CD14-positive monocyte (primary cell): ENCODE results near the gene ANKRD28. TPM values are rescaled to one million over a fixed set of nuclear protein-coding genes. Genes with fewer than 3 reads are reported as not detected.
A peak's percentile ranks its signal among the peaks of the same experiment; 100 is the strongest.

Experiments used
- DNase-seq, 3 donors: peaks; one replicate each; pipeline ENCODE4 v3.0.0-alpha.2; 2011 to 2022
- H2AFZ ChIP-seq: 2 replicates; pipeline ENCODE4 v1.6.0; 2012; ENCODE audit warnings: mild to moderate bottlenecking, low read depth, low read length, inconsistent platforms; ENCODE audit not compliant: insufficient read depth, poor library complexity, severe bottlenecking
- H3K27ac ChIP-seq, 2 donors: 1 replicate in 1 of 2; 2 replicates in 1 of 2; pipeline ENCODE4 v1.5.1; 2012 to 2013; ENCODE audit warnings: low read length in 2 of 2, control low read depth in 1 of 2, inconsistent platforms in 1 of 2, low read depth in 1 of 2, mild to moderate bottlenecking in 1 of 2
- H3K27me3 ChIP-seq, 2 donors: one replicate each; pipeline versions ENCODE4 v1.6.0 to v1.6.1; 2011 to 2013; ENCODE audit warnings: low read length in 2 of 2; ENCODE audit not compliant: control insufficient read depth in 2 of 2, insufficient read depth in 2 of 2
- H3K36me3 ChIP-seq, 2 donors: replicated peaks in 1 of 2; 1 replicate in 1 of 2; 2 replicates in 1 of 2; pipeline versions ENCODE4 v1.5.1 to v1.6.1; 2012 to 2013; ENCODE audit warnings: low read length in 2 of 2, control low read depth in 1 of 2, inconsistent platforms in 1 of 2, mild to moderate bottlenecking in 1 of 2; ENCODE audit not compliant: insufficient read depth in 2 of 2, control insufficient read depth in 1 of 2
- H3K4me1 ChIP-seq, 2 donors: 1 replicate in 1 of 2; 2 replicates in 1 of 2; pipeline versions ENCODE4 v1.5.1 to v1.6.1; 2012 to 2013; ENCODE audit warnings: low read length in 2 of 2, control low read depth in 1 of 2, inconsistent platforms in 1 of 2, mild to moderate bottlenecking in 1 of 2, moderate library complexity in 1 of 2; ENCODE audit not compliant: insufficient read depth in 2 of 2, control insufficient read depth in 1 of 2
- H3K4me2 ChIP-seq: replicated peaks from 2 replicates; pipeline ENCODE3; 2012; ENCODE audit warnings: low read length, moderate library complexity, mild to moderate bottlenecking; ENCODE audit not compliant: poor library complexity, severe bottlenecking; ENCODE audit errors: extremely low read depth
- H3K4me3 ChIP-seq, 3 experiments: fragments of 200-600 bp in 1 of 3; sonication (generic) in 1 of 3; replicated peaks in 1 of 3; 1 replicate in 2 of 3; 2 replicates in 1 of 3; pipeline ENCODE4 v1.5.1; 2011 to 2013; ENCODE audit warnings: low read length in 3 of 3, mild to moderate bottlenecking in 3 of 3, control low read depth in 2 of 3, low read depth in 2 of 3, inconsistent platforms in 1 of 3, moderate library complexity in 1 of 3
- H3K79me2 ChIP-seq: 2 replicates; pipeline ENCODE4 v1.6.0; 2012; ENCODE audit warnings: mild to moderate bottlenecking, control low read depth, inconsistent platforms, low read length, moderate library complexity; ENCODE audit not compliant: insufficient read depth
- H3K9ac ChIP-seq: 2 replicates; pipeline ENCODE4 v1.6.0; 2017; ENCODE audit warnings: low read length, mild to moderate bottlenecking; ENCODE audit not compliant: insufficient read depth, poor library complexity, severe bottlenecking
- H3K9me3 ChIP-seq, 2 donors: replicated peaks in 1 of 2; 1 replicate in 1 of 2; 2 replicates in 1 of 2; pipeline versions ENCODE4 v1.5.1 to v1.6.1; 2012 to 2013; ENCODE audit warnings: low read length in 2 of 2, control low read depth in 1 of 2; ENCODE audit not compliant: control insufficient read depth in 1 of 2, insufficient read depth in 1 of 2
- H4K20me1 ChIP-seq: 2 replicates; pipeline ENCODE4 v1.6.0; 2012; ENCODE audit warnings: mild to moderate bottlenecking, low read length, control low read depth, moderate library complexity; ENCODE audit not compliant: insufficient read depth
- H3K27ac Mint-ChIP-seq, 7 donors: one replicate each; pipeline ENCODE4 v1.8.0; 2020; ENCODE audit warnings: mild to moderate bottlenecking in 7 of 7, mixed read lengths in 7 of 7, moderate library complexity in 6 of 7, inconsistent platforms in 2 of 7
- H3K27me3 Mint-ChIP-seq, 3 donors: one replicate each; pipeline ENCODE4 v1.8.0; 2021 to 2022; ENCODE audit warnings: low read depth in 3 of 3, mild to moderate bottlenecking in 3 of 3, mixed read lengths in 3 of 3, moderate library complexity in 3 of 3, inconsistent platforms in 1 of 3
- H3K36me3 Mint-ChIP-seq, 2 donors: one replicate each; pipeline ENCODE4 v1.8.0; 2020; ENCODE audit warnings: mixed read lengths in 2 of 2, inconsistent platforms in 1 of 2, mild to moderate bottlenecking in 1 of 2
- H3K4me1 Mint-ChIP-seq: one replicate; pipeline ENCODE4 v1.8.0; 2020; ENCODE audit warnings: mild to moderate bottlenecking, mixed read lengths
- H3K4me3 Mint-ChIP-seq, 2 donors: one replicate each; pipeline ENCODE4 v1.8.0; 2020; ENCODE audit warnings: mild to moderate bottlenecking in 2 of 2, mixed read lengths in 2 of 2, moderate library complexity in 1 of 2
- H3K9me3 Mint-ChIP-seq, 7 donors: one replicate each; pipeline ENCODE4 v1.8.0; 2020 to 2022; ENCODE audit warnings: mixed read lengths in 7 of 7, mild to moderate bottlenecking in 6 of 7, moderate library complexity in 6 of 7, inconsistent platforms in 2 of 7
- CTCF ChIP-seq: fragments of 200-600 bp; IDR thresholded peaks from one replicate; pipeline ENCODE4 v1.8.0; 2022; ENCODE audit warnings: antibody characterized with exemption, mild to moderate bottlenecking
- WGBS: methylation state at CpG from one replicate; pipeline ENCODE4 v1.1.5; 2013; ENCODE audit warnings: missing lambda C conversion rate; ENCODE audit not compliant: insufficient coverage; 5-methylcytosine and 5-hydroxymethylcytosine counted together
- intact Hi-C, 2 donors: fragments of 100-400 bp; cut with micrococcal nuclease; formaldehyde crosslinking; loops; one replicate each; pipeline versions ENCODE4 v1.15.0 to v1.15.1; 2023
- polyA plus RNA-seq, 3 donors: library from polyadenylated mRNA; depleted of rRNA in 1 of 3; unstranded in 2 of 3; stranded (reverse) in 1 of 3; fragments of 300-500 nt in 2 of 3; fragments of >200 nt in 1 of 3; fragmentation: Illumina TruSeq in 2 of 3; gene quantifications; 1 replicate in 2 of 3; 2 replicates in 1 of 3; pipeline ENCODE4 v1.2.3, GENCODE V29; 2012 to 2021

The ANKRD28 gene
- polyA plus RNA-seq, 3 donors = 5.9 to 11.5 (median 7.9) TPM

- no peak overlapping the region for H2AFZ ChIP-seq
- H3K4me1 ChIP-seq = peaks cover 0 to 3% of the 10 kb centered on the region in 2 donors
- no peak overlapping the region for H3K27ac ChIP-seq
- intact Hi-C loops = no loop called here
- H3K36me3 ChIP-seq = no peaks in the 10 kb centered on the region
- H3K4me3 Mint-ChIP-seq = no peak overlapping the region
- no peak overlapping the region for H3K4me2 ChIP-seq
- H3K27ac Mint-ChIP-seq = peak overlapping the region in 1 of 7 donors; percentile 61
- no peaks in the 10 kb centered on the region for H3K79me2 ChIP-seq
- no peak overlapping the region for H3K9ac ChIP-seq
- no peak for TF ChIP-seq CTCF
- peaks cover 0 to 2% (median 0%) of the 10 kb centered on the region in 3 donors for H3K27me3 Mint-ChIP-seq
- no CpG with 5 or more reads among the region's 3 CpGs for WGBS
- H3K36me3 Mint-ChIP-seq = peaks cover 0 to 2% of the 10 kb centered on the region in 2 donors
- H3K9me3 Mint-ChIP-seq = no peaks in the 10 kb centered on the region
- DNase-seq = no peak
- H4K20me1 ChIP-seq = no peaks in the 10 kb centered on the region
- H3K4me3 ChIP-seq = no peak overlapping the region
- H3K4me1 Mint-ChIP-seq = peaks cover 6% of the 10 kb centered on the region
- no peaks in the 10 kb centered on the region for H3K9me3 ChIP-seq
- no peaks in the 10 kb centered on the region for H3K27me3 ChIP-seq
These were observed 39.5 kb downstream of the ANKRD28 start for GRCh38 chr3:15758295-15758694.

DNA sequence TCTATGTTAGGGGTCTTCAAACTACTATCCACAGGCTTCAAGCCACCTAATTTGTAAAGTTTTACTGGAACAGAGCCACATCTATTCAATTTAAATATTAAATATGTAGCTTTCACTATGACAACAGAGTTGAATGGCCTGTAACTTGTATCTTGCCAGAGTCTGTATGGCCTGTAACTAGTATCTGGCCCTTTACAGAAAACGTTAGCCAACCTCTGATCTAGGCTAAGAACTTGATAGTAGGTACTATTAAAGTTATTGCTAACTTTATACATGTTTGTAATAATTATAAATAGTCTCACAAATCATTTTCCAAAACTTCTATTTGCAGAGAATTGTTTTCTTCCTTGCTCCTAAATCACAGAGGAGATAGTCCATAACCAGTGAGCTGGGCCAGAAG lies 40.0 kb downstream of the ANKRD28 start:
- Histone ChIP-seq H3K27ac (no peak overlapping the region), H3K9me3 (no peaks in the 10 kb centered on the region), H3K4me1 (peaks cover 0 to 3% of the 10 kb centered on the region in 2 donors), H3K27me3 (no peaks in the 10 kb centered on the region), H3K36me3 (no peaks in the 10 kb centered on the region), H4K20me1 (no peaks in the 10 kb centered on the region), H3K9ac (no peak overlapping the region), H2AFZ (no peak overlapping the region), H3K4me3 (no peak overlapping the region), H3K4me2 (no peak overlapping the region), H3K79me2 (no peaks in the 10 kb centered on the region)
- Mint-ChIP-seq H3K27ac (no peak overlapping the region), H3K4me1 (peaks cover 6% of the 10 kb centered on the region), H3K27me3 (peaks cover 0 to 2% (median 0%) of the 10 kb centered on the region in 3 donors), H3K36me3 (peaks cover 0 to 2% of the 10 kb centered on the region in 2 donors), H3K9me3 (no peaks in the 10 kb centered on the region), H3K4me3 (no peak overlapping the region)
- DNase-seq = no peak
- no peak for TF ChIP-seq CTCF
- intact Hi-C loops = no loop called here
- no CpG with 5 or more reads among the region's 1 CpG for WGBS
